GM21717 (cell line): Measurements from ENCODE around the gene PELI2.

Source experiments
- ATAC-seq: cut with Tn5 transposase; IDR thresholded peaks from one replicate; pipeline ENCODE4 v1.9.1; 2021; ENCODE audit warnings: mild to moderate bottlenecking, moderate library complexity; ENCODE audit not compliant: unreplicated experiment

PELI2 gene

DNA sequence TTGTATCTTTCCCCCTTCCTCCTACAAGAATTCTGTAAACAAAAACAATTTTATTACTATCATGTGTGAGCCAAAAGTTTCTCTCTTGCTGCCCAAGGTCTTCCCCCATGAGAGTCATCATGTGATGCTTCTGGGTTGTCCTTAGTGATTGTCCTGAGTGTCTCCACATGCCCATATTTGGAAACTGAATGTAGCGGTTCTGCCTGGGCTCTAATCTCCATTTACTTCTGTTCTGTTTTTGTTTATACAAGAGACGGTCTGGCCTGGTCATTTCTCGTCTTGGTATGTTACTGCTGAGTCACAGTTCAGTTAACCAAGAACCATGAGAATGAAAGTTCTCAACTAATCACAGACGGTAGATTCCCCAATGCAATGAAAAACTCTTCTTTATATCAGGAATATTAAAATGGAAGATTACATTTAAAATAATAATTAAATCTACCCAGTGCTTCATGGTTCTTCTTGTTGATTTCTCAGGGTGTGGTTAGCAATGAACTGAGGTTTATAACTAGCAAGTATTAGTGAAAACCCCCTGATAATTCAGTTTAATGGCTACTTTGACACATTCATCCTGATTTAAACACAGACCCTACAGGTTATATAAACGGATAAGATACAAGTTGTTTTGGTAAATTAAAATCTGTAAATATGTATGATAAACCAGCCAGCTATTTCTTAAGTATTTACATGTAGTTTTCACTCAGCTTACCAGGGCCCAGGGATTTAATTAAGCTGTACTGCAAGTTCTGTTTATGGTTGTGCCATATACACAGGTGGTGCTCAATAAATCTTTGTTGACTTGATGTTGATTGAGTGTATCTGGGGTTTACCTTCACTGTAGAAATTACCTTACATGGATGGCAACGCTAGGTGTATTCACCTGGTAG is 81.1 kb downstream of the PELI2 start:
- ATAC-seq = no peak

DNA sequence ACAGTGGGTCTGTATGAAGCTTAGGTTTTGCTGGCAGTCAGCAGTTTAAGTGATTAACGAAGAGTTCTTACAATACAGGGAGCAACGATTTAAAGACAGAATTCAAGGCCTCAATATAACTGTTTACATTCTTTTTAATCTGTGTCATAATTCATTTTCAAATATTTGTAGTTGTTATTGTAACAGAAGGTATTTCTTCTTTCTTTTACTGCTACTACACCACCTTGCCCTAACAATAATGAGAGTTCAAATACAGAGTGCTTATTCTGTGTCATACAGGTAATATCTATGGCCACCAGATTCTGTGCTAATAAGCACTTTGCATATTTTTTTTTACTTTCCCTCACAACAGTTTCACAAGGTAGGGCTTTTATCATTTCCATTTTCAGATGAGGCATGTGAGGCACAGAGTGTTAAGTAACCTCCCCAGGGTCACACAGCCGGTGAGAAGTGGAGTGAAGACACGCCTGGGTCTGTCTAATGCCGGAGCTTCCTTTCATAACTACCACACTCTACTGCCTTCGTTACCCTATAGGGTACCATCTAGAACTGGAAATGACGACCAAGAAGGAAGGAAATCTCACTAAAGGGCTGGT is 81.9 kb downstream of the PELI2 start:
- peak; percentile 75 for ATAC-seq

DNA sequence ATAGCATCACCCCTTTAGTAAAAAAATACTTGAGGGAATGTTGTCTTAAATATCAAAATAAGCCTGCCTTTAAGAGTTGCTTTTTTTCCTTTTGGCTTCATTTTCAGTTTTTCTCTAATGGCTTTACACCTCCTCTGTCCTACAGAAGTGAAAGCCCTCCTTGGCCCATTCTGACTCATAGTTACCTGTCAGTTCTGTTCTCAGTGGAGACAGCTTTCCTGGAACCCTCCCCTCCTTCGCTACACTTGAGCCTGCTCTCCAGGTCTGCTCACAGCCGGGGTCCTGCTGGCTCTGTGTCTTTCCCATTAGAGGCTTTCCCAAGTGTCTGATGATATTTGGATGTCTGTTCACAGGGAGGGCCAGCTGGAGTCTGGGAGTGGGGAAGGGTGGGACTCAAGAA is 84.0 kb downstream of the PELI2 start:
- ATAC-seq = no peak

DNA sequence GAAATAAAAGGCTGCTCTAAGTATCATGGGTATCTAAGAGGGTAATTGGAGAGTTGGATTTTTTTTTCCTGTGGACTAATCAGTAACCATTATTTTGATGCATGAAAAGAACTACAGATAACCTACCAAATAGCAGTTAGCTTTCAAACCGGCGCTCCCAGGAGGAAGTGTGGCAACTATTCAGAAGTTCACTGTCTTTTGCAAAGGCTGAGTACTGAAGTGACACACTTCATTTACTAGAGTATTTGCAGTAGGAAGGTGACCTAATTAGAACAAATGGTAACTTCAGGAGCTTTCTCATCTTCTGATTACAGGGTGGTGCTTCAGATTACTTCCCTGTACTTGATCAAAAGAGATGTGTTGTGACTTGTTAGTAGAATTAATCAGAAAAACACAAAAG is 87.7 kb downstream of the PELI2 start:
- no peak for ATAC-seq

DNA sequence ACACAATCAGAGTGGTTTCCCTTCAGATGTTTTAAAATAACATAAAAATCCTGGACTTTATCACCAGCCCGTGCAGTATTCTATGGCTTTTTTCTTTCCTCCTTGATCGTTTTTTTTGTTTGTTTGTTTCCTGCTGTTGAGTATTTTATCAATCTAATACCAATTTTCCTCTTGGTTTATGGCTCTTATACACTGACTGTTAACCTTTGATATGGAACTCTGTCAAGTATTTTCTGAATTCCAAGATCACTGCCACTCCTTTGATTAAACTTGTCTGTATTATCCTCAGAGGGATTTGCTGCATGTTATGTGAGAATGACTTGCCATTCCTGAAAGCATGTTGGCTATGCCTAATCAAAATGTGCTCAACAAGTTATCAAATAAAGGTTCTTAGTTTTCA is 88.4 kb downstream of the PELI2 start:
- no peak for ATAC-seq

DNA sequence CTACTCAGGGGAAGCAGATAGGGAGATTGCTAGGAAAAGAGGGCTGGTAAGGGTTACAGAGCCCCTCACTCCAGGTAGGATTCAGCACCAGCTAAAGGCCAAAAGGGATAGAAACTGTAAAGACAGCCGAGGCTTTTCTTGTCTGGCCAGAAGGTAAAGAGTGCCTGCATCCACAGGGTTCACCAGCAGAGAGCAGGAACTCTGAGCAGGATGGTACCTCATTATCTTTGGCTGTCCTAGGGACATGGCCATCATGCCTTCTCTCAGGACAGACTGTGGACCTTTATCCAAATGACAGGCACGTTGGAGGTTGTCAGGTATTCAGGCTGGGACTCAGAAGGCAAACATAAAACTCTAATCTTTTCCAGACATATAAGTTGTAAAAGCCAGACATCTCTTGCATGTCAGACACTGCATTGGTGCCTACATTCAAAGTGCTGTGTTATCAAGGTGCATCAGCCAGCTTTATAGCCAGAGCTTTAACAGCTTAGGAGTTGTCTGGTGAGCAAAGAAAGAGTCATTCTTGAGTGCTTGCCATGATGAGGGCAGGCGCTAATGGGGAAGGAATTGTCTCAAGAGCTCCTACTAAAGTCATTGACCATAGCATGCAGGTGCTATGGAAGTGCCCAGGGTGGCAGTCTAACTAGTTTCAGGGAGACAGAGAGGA is 89.5 kb downstream of the PELI2 start:
- no peak for ATAC-seq

DNA sequence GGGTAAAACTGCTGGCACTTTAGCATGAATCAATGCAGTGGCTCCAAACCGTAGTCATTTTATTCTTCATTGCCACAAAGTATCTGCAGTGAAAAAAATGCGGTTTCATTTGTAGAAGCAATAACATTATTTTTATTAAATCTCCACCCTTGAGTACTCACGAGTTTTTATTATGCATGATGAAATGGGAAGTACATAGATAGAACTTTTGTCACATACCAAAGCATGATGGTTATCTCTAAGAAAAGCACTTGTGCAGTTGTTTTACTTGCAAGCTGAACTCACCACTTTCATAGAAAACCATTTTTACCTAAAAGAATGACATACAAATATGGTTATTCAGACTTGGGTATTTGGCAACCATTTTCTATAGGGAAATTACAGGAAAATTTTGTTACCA is 90.3 kb downstream of the PELI2 start:
- no peak for ATAC-seq

DNA sequence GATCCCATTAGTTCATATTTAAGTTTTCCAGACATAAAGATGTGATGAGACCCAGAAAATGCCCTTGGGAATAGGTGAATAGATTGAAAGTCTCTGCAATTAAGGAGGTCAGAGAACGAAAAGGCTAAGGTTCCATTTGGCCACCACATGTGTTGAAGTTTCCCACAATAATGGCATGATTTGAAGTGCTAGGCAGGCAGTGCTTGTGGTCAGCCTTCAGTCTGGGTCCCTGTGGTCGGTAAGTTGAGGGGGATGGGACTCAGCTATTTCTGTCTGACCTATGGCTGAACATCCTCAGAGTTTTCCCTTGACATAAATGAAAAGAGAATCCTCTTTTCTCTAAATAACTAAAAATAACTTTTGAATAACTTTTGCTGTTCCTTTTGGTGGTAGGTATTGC is 92.4 kb downstream of the PELI2 start:
- ATAC-seq = no peak

DNA sequence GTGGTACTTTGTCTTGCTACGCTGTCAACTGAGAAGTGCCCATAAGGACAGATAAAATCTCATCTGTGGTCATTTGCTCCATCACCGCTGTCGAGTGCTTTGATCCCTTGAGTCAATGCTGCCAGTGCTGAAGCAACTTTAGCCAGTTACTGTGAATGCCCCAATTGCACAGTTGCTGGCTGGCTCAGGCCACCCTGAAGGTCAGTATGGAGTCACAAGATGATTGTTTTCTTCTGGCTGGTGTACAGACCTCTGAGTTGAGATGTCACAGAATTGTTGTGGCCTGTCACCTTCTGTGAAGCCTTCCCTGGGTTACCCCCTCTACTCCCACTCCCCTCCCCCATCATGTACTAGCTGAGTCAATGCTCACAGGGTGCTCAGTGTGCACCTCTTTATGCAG is 92.9 kb downstream of the PELI2 start:
- ATAC-seq = no peak

DNA sequence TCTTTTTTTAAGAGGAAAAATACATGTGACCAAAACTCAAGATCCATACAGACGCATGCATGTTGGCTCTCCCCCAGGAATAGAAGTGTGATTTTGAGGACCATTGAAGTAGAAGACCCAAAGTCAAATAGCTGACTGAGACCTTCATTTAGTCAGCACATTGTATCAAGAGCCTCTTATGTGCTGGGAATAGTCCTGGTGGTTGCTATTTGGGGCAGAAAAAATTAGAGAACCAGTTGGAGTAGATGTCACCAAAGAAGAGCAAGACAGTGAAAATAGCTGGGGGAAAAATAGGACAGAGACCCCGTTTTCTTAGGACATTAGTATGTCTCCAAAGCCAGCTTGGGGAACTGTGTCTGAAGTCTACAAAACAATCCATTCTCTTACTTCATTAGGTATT is 93.6 kb downstream of the PELI2 start:
- no peak for ATAC-seq

DNA sequence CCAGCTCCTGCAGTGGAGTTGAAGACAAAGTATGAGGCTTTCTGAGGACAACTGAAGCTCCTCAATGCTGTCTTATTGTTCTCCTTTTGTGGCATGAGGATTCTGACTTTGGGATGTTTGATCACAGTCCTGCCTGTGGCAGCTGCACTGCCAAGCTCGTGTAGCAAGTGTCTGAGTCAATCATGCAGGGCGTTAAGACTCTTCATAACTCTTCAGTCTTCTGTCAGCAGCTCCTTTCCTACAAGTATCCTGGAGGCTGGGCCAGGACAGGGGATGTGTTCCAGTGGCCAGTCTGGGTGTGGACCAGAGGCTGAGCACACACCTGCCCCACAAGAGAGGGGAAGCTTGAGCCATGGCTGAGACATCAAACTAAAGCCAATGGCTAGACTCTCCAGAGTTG is 94.3 kb downstream of the PELI2 start:
- ATAC-seq = no peak

DNA sequence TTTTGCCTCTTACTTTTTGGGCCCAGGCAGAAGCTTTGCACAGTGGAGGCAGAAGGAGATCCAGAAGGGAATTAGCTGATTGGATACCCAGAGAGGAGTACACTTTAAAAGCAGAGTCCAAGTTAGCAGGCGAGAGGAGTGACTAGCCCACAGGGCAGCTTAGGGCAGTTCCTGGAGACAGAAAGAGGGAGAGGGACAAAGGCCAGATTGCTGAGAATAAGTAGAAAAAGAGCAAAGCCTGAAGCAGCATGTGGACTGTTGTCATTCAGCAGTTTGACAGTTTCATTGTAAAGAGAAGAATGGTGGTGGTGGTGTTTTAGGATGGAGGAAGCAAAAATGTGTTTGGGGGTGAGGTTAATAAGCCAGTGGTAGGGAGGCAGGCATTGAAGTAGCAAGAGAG is 95.1 kb downstream of the PELI2 start:
- ATAC-seq = no peak

DNA sequence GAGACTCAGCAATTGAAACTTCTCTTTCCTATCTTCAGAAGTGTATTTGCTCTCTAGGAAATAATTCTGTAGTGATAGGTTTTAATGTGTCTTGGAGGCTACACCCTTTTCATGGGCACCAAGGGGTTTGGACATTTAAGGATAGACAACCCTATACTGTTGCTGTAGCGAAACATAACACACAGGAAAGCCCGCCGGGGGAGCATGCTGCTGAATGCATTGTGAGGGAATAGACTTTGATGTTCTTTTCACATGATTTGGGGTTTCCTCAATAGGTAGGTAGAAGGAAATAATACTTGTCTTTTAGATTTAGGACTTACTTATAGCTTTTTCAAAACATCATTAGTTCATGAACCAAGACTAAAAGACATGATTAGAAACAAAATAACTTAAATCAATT is 97.0 kb downstream of the PELI2 start:
- ATAC-seq = no peak

DNA sequence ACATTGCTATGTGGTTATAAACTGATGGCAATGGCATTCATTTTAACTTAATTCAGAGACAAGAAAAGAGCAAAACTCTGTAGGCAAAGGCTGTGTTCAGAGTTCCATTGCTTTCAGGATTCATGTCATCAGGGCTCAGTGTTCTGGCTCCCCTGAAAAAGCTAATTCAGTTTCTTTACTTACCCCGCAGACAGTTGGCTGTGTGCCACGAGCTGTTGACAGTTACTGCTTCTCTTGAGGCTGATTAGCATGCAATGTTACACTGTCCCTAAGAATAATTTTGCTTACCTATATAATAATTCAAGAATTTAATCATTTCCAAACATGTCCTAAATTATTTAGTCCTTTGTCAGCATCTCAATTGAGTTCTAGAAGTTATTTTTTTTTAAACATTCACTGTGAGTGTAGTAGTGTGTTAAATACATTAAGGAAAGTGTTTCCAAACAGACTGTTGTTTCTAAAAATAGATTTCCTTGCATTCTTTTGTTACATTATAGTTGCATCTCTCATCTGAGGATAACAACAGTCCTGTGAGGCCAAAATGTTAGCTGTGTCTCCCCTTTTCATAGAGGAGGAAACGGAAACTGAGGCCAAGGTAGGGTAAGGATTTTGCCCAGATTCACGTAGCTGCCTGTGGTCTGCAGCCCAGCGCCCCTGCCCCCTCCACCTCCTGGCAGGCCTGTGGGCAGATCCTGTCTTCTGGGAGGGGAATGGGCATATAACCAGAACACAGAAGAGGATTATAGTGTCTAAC is 98.6 kb downstream of the PELI2 start:
- no peak for ATAC-seq

DNA sequence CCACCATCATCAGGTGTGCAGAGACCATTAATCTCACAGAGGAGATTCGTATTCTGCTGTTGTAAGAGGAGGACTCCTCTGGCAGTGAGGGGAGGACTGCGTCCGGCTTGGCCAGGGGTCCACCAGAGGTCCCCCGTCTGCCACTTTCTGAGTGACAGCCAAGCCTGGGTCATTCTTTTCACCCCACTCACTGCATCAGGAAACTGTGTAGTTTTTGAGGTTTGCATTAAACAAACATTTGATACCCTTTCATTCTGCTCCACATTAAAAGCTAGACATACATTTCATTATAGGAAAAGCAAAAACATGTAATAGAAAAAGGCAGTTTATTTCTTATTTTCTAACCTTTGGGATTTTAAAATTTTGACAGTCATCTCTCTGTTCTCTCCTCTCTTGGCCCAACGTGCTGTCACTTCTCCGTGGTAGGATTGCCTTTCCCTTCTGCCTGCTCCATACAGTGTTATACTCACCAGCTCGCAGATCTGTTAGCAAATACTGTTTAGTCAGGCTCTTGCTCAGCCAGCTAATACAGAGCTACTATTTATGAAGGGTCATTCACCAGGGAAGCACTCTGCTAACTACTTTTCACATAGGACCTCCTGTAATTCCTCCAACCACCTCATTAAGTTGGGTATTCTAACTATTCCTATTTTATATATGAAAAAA is 99.3 kb downstream of the PELI2 start:
- ATAC-seq = no peak

DNA sequence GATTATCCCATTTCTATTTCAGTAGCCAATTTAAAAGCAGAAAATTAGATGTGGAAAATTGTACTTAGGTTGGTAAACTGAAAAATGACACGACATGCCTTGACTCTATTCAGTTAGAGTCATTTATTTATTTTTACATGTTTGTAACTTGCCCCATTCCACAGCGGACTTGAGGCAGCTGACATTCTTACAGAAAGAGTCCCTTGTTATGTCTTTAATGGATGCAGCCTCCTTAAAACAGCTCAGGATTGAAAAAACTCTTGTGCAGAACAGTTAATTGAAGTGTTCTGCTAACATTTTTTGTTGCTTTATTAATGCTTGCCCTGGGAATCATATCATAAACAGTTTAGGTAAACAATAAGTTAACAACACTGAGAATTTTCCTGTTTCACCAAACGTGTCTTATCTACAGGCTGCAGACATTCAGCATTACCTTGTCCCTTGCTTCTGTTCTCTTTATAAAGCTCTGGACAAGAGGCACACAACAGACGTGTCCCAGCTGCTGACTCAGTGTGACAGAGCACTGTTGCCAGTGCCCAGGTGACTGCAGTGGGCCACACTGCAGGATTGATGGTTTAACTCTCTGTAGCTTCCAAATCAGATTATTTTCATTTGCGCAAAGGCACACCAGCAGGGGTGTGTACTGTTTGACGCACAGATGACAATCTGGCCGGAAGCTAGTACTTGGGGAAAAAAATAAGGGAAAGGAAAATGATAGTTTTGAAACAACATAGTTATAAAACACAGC is 101.6 kb downstream of the PELI2 start:
- no peak for ATAC-seq

DNA sequence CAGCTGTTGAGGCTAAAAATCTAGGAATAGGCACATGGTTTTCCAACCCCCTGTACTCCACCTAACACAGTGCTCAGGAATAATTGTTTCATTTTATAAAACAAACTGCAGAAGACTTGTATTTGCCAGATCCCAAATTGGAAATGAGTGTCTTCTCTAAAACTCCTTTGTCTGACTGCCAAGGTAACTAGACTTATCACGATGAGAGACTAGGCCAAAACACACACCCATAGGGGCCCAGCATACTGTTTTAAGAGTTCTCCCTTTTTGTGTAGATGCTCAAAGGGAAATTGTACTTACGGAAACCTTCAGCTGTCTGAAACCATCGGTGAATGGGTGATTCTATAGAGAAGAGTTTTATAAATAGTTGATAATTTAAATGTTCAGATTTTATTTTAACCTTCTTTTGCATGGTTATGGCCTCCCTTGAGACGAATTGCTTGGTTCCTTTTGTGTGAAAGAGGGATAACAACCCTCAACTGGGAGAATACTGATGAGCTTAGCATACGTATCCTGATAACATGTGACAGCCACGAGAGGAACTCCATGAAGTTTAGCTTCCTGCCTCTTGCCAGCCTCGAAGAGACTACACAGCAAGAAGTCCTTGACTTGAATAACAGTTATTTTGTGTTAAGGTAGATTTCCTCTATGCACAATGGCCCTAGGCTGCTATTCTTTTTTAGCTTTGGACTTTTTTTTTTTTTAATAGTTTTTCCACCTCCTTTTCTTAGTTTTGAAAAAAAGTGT is 103.3 kb downstream of the PELI2 start:
- ATAC-seq = no peak

DNA sequence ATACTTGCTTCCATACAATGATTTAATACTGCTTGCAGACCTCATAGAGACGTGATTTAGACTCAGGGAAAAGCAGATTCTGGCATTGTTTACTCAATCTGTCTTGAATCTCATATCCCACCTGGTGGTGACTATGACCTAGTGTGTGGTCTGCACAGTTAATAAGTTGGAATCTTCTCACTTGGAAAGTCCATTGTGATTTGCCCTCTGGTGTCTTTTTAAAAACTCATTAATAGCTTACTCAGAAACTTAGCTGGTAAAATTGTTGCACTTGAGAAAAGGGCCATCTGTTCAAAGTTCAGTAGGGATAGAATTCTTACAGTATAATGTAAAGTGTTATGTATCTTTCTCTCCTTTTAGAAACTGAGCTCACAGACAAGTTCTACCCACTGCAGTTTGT is 106.0 kb downstream of the PELI2 start:
- no peak for ATAC-seq
